Measurements from ENCODE around the gene ATM.
"Not testable (repeated sequence)": the region's sequence is repeated elsewhere in the genome, so short reads cannot be mapped to it uniquely, and the experiment has no call there.

Gene ATM

DNA sequence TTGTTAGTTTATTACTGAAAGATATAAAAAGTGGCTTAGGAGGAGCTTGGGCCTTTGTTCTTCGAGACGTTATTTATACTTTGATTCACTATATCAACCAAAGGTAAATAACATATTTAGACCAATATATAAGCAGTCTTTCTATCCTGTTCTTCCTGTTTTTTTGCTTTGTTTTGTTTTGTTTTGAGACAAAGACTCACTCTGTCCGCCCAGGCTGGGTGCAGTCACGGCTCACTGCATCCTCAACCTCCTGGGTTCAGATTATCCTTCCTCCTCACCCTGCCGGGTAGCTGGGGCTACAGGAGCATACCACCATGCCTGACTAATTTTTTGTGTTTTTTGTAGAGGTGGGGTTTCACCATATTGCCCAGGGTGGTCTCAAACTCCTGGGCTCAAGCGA lies 66.8 kb downstream of the ATM start:
- DNase-seq = no peak

DNA sequence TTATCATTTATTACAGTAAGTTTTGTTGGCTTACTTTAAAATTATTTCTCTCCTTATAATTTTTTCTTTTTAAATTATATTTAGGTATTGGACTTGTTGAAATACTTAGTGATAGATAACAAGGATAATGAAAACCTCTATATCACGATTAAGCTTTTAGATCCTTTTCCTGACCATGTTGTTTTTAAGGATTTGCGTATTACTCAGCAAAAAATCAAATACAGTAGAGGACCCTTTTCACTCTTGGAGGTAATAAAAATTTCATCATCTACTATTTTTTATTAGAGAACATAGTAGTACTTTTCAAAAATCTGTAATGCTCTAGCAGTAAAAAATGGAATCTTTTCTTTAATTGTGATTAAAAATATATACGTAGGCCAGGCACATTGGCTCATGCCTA lies 70.4 kb downstream of the ATM start:
- no peak for DNase-seq

DNA sequence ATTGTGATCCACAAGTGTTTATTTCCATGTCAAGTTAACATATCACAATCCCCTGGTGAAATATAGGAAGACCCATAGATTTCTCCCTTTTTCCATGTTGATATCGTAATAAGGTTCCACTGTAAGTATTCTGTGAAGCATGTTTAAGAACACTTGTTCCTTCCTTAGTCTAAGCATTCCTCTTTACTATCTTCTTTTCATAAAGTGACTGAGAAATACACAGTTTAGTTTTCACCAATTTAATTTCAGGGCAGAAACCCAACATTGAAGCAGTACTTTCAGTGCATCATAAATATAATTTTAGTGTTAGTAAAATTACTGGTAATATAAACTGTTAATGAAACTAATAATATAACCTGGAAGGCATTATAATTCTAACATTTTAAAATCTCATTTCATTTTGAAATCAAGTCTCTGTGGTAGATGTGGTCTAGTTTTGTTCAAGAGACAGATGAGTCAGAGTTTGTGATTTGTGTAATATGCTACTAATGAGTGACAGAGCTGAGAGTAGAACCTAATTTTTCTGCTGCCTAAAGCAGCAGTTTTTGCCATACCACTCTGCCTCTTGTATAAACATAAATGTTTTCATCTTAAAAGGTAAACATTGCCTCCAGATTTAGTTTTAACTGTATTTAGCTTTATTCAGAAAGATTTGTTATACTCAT lies 79.4 kb downstream of the ATM start:
- DNase-seq = no peak

DNA sequence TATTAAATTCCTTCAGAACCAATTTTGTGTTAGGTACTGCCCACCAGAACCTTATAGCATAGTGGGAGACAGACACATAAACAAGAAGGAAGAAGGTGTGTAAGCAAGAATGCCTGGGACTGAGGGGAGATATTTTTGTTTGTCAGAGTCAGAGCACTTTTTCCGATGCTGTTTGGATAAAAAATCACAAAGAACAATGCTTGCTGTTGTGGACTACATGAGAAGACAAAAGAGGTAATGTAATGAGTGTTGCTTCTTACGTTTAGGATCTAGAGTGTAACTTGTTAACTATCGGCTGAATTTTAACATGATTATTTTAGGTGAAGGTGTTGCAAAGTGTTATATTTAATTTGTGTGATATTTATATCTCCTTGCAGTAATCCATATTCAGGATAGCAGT lies 84.9 kb downstream of the ATM start:
- DNase-seq = no peak

DNA sequence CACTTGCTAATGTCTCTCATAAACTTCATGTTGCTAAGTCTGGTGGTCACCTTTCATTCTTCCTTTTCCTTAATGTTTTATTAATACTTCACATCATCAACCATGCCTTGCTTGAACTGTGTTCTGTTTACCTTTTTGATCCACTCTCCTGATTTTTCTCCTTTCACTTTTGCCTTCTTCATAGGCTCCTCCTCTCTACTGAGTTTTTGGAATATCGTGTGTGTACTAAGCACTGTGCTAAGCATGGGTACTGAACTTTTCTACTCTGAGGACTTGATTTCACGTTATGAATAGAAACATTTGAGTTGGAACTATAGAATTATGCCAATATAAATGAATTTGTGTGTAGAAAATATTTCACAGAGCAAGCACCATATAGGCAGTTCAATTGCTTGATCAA lies 90.6 kb downstream of the ATM start:
- no peak for DNase-seq

DNA sequence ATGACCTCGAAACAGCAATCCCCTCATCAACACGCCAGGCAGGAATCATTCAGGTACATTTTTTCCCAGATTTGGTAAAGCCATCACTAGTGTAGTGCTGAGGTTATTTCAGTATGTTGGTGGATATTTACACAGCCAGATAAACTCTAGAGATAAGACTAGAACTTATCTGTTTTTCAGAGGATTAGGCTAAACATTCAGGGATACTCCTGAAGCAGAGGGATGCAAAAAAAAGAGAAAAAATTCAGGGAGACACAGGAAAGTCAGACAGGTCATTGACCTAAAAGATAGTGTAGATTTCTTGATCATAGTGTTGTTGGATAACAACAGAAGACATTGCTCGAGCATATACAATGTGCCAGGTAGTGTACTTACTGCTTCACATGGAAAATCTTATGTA lies 93.2 kb downstream of the ATM start:
- no peak for DNase-seq

DNA sequence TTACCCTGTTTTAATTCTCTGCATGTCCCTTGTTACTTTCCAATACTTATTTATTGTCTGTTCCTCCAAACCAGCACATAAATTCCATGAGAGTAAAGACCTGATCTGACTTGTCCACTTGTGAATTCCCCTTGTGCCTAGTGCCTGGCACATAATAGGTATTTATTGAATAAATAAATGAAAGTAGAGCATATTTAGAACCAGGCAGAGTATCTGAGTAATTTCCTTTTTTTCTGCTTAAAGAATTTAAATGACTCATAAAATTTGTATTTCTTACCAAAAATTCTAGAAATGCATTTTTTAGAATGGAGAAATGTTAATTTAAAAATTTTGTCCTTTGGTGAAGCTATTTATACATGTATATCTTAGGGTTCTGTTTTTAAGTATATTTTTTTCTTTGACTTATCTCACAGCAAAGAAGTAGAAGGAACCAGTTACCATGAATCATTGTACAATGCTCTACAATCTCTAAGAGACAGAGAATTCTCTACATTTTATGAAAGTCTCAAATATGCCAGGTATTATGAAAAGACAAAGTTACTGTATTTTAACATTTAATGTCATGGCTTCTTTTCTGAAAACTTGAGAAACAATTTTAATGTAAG lies 96.8 kb downstream of the ATM start:
- no peak for DNase-seq

DNA sequence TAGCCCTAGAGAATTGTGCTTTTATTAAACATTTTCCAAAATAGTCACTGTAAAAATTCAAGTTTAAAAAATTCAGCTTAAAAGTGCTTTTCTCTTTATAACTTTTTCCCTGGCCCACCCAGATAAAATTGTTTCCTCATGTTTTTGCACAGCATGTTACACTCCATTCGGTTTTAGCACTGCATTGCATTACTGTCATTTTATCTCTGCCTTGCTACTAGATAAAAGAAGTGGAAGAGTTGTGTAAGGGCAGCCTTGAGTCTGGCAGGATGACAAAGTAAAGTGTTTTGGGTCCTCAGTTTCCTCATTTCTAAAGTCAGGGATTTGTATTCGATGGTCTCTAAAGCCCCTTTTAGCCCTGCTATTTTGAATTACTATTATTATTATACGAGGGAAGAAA lies 99.8 kb downstream of the ATM start:
- no peak for DNase-seq

DNA sequence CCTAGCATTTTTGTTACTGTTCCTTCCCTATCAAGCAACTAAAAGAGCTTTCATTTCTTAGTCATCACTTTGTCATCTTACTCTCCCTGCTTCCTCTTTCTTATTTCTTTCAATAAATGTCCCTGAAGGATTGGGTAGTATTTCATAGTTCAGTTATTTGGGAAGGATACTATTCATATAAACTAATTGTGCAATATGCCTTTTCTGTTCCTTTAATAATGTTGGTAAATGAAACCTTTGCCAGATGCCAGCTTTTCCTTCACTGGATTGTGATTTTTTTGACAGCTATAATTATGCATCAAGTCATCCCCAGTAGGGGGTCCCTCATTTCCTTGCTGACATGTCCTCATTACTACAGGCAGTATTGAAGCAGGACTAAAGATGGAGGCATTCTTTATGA lies 101.7 kb downstream of the ATM start:
- DNase-seq = no peak

DNA sequence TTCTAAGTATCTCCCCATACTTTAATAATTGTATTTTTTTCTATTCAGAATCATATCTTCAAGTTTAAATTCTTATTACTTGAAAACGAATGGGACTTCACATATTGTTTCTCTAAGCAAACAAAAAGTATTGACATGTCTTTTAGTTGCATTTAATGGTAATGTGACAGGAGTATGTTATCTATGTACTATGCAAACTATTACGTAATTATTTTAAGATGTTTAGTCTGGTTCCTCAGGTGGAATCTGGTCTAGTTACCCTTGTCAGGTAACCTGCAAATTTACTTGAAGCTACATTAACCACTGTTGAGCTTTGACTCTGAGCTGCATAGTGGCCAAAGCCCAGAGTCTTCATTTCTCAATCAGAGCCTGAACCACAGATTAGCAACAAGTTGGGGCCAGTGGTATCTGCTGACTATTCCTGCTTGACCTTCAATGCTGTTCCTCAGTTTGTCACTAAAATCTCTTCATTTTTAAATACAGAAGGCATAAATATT lies 110.6 kb downstream of the ATM start:
- DNase-seq = no peak

DNA sequence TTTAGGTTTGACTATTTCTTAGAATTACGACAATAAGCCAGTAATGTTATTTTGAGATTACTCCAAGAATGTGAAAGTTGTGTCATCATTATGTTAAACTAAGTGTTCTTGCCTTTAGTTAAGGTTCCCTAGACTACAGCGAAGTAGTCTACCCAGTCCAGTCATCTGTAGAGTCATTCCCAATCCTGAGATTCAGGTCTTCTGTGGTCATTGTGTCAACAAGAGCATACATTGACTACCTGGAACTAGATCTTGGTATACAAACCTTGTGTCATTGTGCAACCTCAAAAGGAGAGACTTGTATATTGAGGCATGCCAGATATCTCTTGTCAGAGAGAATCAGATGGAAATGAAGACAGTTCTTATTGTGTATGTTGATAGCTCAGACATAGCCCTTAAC lies 115.9 kb downstream of the ATM start:
- no peak for DNase-seq

DNA sequence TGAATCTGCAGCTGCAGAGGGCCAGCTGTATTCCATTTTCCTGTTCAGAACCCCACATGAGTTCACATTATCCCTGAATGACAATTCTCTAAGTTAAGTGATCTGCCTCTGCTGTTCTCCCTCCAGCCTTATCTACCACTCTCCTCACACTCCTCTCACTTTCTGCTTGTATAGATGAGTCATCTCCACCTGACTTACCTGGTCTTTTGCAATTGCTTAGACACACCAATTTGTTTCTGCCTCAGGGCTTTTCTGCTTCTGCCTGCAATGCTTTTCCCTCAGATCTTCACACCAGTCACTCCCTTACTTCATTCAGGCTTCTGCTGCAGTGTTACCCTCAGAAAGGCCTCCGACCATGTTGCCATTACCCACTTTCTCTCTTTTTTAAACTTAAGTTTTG lies 118.1 kb downstream of the ATM start:
- DNase-seq = no peak

DNA sequence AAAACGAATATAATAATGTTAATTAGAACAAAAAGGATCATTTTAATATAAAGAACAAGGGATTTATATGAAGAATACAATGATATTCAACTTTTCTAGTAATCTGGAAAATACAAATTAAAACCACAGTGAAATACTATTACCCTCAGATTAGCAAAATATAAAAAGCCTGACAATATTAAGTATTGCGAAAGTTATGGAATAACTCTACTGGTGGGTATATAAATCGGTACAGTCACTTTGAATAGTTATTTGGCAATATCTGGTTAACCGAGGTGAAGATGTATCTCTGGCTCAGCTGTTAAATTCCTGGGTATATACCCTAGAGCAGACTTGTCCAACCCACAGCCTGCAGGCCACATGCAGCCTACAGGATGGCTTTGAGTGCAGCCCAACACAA lies 118.8 kb downstream of the ATM start:
- no peak for DNase-seq

DNA sequence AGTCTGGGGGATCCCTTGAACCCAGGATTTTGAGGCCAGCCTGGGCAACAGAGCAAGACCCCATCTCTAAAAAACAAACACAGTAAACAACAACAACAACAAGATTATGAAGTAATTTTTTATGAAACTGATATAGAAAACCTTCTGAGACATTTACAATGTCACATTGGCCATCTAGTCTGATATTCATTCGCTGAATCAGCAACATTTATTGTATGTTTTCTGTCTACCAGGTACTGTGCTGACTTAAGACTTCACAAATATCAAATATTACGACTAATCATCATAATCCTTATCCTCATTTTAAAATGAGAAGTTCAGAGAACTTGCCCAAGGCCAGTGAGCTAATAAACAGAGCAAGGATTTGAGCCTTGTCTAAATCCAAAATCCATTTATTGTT lies 120.8 kb downstream of the ATM start:
- no peak for DNase-seq

DNA sequence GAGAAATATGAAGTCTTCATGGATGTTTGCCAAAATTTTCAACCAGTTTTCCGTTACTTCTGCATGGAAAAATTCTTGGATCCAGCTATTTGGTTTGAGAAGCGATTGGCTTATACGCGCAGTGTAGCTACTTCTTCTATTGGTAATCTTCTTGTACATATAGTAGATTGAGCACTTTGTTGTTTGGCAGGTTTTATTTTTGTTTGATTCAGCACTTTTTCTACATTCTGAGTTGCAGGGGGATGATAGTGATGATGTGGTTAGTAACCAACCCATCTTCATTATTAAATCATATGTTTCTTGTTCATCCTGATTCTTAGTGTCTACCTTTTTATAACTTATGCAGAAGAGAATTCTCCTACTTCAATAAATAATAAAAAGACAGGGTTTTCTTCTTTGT lies 122.9 kb downstream of the ATM start:
- DNase-seq = no peak

DNA sequence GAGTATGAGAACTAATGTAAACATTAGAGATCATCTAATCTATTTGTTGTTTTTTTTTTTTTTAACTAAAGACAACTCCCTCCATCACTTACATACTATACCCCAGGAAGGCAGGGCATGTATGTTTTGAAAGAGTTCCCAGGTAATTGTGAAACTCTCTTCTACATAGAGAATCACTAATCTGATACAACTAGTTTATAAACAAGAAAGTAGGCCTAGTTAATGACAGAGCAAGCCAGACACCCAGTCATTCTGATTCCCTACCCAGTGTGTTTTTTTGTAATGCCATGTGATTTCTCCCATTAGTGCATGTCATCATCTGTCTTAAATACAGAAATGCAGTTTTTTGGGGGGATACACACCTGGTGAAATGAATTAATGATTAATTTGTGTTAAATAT lies 123.6 kb downstream of the ATM start:
- DNase-seq = no peak

DNA sequence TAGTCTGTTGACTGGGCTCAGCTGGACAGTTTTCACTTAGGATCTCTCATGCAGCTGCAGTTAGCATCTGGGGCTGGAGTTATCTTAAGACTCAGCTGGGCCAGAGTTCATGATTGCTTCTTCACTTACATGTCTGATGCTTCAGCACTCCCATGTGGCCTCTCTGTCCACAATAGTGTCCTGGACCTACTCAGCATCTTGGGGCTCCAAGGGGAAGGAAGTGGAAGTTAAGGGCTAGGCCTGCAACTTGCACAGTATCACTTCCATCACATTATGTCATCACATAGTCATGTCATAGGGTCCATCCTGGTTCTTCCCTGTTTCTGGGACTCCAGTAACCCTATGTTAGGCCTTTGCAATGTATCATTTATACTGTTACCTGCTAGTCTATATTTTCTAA lies 128.6 kb downstream of the ATM start:
- no peak for DNase-seq

DNA sequence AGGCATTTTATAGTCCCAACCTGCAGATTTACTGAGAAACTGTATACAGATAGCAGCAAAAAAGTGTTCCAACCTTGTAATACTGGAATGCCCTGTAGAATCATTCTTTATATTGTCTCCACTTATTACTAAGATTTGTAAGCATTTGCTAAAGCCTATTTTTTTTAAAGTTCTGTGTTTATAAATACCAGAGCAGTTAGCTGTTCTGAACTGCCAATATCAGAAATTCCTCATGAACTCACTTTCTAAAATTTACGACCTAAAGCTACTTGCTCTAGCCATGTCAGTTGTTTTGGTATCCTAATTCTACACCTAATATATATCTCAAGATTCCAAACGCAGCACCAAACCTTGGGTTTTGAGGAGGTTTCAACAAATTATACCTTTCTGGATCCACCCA lies 141.3 kb downstream of the ATM start:
- no peak for DNase-seq

DNA sequence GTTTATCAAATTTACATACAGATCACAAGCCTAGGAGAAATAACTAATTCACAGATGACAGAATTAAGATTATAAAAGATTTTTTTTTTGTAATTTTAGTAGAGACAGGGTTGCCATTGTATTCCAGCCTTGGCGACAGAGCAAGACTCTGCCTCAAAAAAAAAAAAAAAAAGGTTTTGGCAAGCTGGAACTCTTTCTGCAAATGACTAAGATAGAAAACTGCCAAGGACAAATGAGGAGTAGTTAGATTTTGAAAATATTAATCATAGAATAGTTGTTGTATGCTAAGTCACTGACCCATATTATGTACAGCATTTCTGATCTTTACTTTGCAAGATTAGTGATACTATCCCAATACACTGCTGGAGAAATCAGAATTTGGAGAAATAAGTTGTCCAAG lies 145.3 kb downstream of the ATM start:
- no peak for DNase-seq

DNA sequence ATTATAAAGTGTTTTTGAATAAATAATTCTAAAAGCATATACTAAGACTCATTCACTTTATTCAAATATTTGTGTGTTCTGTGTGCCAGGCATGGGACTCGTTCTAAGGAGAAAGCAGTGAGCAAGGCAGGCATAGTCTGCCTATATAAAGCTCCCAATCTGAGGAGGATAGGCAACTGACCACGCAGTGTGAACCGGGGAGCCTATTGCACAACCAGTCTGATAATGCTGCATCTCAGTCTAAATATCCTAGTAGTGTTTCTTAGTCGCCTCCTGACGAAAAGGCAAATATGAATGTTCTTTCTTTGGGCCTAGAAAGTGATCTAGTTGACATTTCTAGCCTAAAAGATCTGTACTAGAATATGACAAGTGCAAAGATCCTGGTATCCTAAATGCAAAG lies 146.2 kb downstream of the ATM start:
- DNase-seq = no peak

DNA sequence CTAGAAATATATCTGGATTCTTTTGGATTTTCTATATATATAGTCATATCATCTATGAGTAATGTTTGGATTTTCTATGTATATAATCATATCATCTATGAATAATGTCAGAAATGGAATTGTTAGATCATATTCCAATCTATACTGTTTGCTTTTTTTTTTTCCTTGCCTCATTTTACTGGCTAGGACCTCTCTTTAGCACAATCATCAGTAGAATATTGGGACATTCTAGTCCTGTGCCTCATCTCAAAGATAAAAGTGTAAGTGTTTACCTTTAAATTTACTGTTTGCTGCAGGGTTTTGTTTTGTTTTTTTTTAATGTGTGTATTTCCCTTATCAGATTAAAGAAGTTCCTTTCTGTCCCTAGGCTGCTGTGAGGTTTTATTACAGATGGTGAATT lies 147.4 kb downstream of the ATM start:
- no peak for DNase-seq

DNA sequence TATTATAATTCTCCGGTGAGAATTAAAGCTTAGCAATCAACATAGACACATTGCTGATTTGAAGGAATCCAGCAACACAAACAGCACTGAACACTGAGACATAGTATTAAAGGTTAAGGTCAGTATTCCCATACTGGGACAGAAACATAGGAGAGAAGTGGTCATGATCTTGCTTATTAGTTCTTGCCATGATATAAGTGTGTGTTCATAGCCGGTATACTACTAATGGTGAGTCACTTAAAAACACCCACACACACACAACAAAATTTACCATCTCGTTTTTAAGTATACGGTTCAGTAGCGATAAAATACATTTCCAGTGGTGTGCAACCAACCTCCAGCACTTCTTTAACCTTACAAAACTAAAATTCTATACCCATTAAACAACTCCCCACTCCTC lies 148.1 kb downstream of the ATM start:
- DNase-seq = no peak

DNA sequence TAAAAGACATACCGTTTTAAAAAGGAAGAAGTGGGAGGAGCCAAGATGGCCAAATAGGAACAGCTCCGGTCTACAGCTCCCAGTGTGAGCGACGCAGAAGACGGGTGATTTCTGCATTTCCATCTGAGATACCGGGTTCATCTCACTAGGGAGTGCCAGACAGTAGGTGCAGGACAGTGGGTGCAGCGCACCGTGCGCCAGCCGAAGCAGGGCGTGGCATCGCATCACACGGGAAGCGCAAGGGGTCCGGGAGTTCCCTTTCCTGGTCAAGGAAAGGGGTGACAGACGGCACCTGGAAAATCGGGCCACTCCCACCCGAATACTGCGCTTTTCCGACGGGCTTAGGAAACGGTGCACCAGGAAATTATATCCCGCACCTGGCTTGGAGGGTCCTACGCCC lies 150.6 kb downstream of the ATM start:
- DNase-seq = not testable (repeated sequence)

DNA sequence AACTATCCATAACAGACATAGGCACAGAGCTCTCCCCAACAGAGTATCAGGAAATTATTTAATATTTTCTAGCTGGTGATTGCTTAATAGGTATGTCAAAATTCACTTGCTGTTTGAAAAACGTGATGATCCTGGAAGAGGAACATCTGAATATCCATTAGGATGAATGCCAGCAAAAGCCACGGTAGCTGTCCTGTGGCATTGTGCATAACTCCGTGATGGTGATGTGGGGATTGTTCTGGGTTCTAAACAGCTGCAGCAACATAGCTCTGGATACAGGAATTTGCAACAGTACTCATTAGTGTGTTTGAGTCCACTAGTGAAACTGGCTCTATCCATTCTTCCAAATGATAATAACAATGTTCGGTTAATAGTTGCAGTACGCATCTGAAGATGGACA lies 165.7 kb downstream of the ATM start:
- DNase-seq = no peak

DNA sequence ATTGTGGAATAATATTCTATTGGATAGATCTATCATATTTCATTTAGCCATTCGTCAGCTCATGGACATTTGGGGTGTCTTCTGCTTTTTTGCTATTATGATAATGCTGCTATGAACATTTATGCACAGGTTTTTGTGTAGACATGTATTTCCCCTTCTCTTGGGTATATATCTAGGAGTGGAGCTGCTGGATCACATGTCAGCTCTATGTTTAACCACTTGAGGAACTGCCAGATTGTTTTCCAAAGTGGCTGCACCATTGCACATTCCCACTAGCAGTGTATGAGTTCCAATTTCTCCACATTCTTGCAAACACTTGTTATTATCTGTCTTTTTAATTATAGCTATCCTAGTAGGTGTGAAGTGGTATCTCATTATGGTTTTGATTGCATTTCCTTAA lies 169.5 kb downstream of the ATM start:
- no peak for DNase-seq

Data from CD4-positive, alpha-beta T cell treated with Interferon alpha-2 for 1 hour (primary cell).